GM19099 (cell line): ENCODE measurements around the gene ERBB4.

Source experiments
- POLR2A ChIP-seq: IDR thresholded peaks from 3 replicates; pipeline ENCODE4 v1.6.1; 2011; ENCODE audit warnings: low read depth; ENCODE audit not compliant: insufficient read length; ENCODE audit errors: extremely low read depth

ERBB4 gene

DNA sequence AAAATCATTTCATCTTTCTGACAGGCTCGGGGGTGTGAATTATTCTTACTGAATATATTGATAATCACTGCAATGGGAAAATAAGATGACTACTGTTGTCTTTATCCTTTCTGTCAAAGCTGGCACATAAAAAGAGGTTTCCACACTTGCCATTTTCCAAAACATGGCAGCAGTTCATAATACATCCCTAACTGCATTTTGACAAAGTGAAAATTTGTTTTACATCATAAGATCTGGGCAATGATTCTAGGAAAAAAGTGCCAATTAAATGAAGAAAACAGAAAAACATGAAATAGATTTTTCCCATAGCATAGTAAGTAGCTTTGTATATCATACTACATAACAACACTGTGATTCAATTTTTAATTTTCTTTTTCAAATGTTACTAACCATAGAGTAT is 65.4 kb downstream of the ERBB4 start:
- TF ChIP-seq POLR2A, result no peak

DNA sequence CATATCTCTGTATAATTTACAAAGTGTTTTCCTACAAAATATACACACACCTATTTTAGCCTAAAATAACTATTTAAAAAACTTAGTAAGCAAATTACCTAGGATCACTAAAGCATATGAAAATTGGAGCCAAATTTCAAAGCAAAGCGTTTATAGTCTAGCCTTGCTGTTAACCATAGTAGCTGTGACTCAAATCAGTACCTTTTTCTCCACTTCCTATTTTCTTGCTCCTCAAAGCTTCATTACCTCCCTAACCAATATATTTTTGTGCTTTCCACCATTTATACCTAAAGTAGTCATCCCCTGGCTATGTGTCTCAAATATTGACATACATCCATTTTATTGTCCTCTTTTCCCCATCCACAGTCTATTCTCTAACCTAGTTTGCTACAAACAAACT is 73.1 kb downstream of the ERBB4 start:
- TF ChIP-seq POLR2A, result no peak

DNA sequence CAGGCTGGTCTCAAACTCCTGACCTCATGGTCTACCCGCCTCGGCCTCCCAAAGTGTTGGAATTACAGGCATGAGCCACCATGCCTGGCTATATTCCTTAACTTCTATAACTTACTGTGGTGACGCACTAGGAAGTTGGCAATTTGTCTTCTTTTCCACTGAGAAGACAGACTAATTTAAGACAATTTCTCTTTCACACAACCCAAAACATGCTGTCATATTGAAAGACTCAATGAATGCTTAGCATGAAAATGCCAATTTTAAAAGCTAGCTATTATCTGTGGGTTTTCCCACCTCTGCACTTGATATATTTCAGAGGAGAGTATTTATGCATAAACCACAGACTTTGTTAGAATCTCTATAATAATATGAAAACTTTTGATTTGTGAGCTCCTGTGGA is 84.5 kb downstream of the ERBB4 start:
- TF ChIP-seq POLR2A, result no peak

DNA sequence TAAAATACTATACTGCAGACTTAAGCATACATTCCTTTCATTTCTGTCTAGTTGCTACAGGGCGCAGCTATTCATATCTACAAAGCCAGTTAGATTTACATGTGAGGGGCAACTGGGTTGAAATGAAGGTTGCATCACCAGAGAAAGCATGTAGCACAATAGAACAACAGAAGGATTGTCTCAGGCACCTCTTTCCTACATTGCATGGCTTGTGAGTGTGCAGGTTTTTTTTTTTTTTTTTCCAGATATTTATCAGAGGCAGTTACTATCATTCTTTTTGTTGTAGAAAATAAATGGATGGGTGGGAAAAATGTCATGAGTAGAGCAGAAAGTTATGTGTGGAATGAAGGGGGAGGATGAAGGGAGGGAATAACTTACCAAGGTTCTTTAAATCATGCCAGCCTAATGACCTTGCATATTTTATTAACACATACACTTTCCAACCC is 86.8 kb downstream of the ERBB4 start:
- no peak for TF ChIP-seq POLR2A

DNA sequence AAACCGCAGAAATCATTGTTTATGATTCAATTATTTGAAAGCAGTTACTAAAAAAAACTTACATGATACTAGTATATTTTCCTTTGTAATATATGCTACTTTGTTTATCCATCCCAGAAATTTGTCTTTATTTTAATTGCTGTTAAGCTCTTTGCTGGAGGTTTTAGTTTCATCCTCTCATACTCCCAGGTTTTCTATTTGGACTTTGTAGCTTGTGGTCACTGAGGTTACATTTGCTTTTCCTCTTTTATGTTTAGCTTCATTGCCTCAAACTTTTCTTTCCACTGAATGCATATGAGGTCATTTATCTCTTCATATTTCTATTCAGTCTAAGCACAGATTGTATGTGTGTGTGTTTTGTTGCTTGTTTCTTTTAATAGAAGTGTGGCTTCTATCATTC is 89.9 kb downstream of the ERBB4 start:
- no peak for TF ChIP-seq POLR2A

DNA sequence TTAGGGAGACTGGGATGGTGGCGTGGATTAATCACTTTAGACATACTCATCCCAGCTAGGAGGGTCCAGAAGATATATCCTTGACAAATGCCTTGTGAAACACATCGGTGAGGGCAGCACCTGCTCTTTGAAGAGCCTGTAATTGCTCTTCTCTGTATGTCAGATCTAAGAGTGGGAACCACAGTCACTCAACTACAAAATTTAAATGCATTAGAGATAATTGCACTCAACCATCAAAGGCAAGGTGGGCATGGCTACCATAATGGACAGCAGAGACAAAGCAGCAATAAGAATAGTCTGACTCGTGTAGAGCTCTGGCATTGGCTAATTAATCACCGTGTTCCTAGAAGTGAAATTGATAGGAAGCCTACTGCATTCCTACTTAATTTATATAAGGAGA is 96.8 kb downstream of the ERBB4 start:
- no peak for TF ChIP-seq POLR2A

DNA sequence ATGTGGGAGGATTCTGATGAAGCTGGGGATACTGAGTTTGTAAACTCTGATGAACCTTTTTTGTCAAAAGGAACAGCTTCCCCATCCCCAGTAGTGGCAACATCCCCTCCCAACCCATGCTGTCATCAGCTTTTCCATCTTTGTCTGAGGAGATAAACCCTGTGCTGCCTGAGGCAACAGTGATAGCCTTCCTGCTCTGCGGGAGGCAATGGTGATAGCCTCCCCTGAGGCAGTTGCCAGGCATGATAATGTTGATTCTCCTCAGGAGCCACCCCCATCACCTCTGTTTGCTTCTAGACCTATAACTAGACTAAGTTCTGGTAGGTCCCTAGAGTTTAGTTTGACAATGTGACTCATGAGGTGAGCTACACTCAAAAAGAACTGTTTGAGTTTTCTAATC is 97.5 kb downstream of the ERBB4 start:
- TF ChIP-seq POLR2A, result no peak

DNA sequence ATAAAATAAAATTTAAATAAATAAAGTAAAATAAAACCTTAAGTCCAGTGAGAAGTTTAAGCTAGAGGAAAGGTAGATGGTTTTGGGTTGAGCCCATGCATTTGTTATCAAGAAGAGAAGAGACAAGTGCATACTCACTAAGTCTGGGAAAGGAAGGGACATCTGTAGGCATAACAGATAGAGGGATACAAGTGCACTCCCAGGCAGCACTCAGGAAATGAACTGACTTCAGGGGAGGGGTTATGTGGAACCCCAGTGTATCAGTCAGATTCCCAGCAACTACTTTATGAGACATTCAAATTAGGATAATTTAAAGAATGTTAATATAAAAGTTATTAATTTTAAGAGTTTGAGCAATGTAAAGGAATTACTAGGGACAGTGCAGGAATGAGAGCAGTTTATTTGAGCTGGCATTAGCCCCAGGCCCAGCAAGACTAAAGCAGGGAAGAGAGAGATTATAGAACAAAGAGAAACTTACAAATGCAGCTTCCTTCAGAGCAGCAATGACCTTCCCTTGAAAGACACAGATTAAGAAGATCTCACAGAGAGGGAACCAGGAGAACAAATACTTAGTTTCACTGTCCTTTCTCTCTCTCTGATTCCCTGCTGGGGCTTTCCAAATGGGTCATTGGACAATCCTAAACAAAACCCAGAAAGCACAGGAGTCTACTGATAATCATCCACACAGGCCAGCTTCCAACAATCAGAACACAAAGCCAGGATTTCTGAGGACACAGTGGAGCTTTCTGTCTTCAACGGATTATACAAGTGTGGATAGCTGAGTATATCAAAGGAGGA is 109.7 kb downstream of the ERBB4 start:
- TF ChIP-seq POLR2A, result no peak

DNA sequence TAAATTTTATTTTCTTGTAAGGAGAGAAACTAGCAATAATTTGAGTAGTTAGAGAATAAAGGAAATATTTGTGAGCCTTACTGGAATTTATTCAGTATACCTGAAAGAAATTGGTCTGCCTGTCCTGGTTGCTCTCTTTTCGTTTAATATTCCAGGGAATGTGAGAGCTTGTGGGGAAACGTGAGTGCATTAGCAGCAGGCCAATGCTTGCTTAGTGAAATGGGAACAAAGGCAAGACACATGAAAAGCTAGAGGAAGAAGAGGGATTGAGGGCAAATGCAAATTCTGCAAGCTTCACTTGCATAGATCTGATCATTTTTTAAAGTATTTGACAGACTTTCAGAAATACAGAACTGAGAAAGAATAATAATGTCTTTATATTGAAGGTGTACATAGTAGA is 111.0 kb downstream of the ERBB4 start:
- TF ChIP-seq POLR2A, result no peak

DNA sequence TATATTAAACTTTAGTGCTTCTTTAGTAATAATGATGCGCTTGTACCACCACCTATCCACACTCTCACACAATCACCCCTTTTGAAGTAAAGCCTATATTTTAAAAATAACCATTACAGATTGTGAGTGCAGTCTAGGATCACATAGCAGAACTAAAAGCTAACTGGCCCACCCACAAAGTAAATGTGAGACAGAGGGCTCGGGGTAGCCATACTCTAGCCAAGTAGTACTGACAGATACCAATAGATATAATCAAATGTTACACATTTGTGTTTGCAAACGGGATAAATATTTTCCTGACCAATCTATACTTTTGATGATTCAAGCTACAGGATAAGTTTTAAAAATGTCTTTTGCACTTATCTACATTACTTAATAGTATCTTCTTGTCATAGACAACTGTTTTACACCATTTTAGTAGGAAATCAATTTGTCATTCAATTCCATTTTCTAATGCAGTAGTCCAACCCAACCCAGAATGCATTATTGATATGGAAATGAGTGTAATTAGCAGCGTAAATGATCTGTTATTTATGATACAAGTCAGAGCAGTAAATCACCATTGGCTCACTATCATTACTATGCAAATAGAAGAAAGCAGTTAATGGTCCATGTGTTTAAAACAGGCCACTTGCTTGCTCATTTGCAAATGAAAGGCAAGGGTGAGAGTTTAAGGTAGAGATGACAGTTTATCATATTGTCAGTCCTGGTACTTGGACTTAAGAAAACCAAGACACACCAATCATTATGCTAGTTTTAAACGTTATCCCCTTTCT is 111.8 kb downstream of the ERBB4 start:
- TF ChIP-seq POLR2A, result no peak

DNA sequence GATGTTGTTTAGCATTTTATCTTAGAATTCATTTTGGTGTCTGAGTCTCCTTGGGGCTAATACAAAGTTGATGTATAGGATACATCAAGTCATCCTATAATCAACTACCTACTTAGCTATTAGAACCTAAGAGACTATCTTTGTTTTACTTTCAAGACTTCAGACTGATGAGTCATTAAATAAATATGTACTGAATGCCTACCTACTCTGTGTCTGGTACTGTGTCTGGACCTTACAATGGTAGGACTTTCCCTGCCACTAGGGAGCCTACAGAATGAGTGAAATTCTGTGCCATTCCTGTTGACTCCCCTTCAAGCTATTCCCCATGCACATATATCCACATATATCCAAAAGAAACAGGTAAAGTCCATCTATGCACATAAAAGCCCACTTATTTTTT is 114.5 kb downstream of the ERBB4 start:
- no peak for TF ChIP-seq POLR2A

DNA sequence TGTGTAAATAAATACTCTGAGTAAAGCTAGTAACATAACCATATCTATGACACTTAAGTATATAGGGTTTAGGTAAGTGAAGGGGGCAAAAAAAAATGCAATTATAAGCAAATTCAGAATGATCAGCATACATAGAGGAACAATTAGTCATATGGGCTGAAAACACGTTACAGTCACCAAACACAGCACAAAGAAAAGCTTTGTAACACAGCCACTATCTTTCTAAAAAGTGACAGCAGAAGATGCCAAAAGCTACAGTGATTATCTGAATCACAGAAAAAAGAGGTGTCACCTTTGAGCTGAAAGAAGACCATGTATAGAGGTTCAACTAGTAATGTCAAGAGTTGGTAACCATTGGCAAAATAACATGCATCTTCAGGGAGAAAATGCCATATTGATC is 115.5 kb downstream of the ERBB4 start:
- TF ChIP-seq POLR2A, result no peak

DNA sequence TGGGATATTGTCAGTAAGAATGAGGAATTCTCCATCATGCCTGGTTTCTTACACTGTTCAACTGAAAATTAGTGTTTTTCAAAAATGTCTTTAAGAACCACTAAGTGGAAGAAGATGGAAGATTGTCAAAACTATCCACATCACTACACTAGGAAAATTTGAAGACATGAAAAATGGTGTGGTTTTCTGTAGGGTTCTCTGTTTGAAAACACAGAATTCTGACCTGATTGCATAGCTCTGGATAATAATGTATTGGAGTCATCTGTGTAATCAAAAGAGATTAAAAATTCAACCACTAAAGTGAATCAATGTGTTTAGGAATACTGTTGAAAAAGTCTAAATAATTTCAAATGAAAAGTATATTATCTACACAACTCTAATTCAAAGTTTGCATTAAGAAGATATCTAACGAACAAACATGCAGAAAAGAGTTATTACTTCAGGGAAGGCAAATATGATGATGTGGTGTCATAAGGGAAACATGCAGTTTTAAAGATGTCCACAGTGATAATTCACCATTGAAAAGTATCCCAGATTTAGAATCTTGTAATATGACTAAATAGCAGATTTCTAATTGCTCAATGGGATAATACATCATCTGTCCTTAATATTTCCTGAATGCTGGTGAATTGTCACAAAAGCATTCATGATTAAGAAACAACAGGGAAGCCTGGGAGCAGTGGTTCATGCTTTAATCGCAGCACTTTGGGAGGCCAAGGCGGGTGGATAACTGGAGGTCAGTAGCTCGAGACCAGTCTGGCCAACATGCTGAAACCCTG is 116.9 kb downstream of the ERBB4 start:
- TF ChIP-seq POLR2A, result no peak

DNA sequence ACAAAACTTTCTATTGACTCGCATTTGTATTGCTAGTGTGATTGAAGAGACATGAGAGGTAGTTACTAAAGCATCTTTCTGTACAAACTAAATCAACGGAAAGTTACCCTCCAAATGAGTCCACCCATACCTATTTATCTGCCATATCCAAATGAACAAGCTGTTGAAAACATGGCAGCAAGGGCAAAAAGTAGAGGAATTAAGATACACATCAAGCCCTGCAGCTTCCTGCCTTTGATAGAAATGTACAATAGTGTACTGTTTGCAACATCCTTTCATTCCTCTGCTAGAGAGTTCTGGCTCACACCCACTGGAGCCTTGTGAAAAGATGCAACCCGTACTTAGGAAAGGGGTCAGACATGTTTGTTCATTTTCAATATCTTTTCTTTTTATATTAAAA is 122.5 kb downstream of the ERBB4 start:
- no peak for TF ChIP-seq POLR2A

DNA sequence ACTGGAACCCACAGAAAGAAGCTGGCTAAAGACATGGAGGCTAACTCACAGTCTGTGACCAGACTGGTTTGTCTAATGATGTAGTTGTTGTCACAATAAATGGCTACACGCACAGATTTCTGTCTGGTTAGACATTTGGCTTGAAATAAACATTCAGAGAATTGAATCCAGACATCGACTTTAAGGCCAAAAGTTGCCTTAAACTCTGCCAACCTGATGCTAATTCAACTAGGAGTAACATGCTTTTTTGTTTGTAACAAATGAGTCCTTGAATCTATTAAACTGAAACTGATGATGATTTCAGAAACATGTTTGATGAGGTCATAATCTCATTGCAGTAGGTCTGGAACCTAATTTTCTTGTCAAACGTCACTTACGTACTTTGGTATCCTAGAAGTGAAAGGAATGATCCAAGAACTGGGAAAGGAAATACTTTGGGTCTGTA is 123.8 kb downstream of the ERBB4 start:
- TF ChIP-seq POLR2A, result no peak
